ENCODE data around the gene CLMN. TPM values are rescaled to one million over a fixed set of nuclear protein-coding genes. Genes with fewer than 3 reads are reported as not detected.

CLMN gene
- total RNA-seq, 1 experiment from 2014 or later = 33.4 TPM

DNA sequence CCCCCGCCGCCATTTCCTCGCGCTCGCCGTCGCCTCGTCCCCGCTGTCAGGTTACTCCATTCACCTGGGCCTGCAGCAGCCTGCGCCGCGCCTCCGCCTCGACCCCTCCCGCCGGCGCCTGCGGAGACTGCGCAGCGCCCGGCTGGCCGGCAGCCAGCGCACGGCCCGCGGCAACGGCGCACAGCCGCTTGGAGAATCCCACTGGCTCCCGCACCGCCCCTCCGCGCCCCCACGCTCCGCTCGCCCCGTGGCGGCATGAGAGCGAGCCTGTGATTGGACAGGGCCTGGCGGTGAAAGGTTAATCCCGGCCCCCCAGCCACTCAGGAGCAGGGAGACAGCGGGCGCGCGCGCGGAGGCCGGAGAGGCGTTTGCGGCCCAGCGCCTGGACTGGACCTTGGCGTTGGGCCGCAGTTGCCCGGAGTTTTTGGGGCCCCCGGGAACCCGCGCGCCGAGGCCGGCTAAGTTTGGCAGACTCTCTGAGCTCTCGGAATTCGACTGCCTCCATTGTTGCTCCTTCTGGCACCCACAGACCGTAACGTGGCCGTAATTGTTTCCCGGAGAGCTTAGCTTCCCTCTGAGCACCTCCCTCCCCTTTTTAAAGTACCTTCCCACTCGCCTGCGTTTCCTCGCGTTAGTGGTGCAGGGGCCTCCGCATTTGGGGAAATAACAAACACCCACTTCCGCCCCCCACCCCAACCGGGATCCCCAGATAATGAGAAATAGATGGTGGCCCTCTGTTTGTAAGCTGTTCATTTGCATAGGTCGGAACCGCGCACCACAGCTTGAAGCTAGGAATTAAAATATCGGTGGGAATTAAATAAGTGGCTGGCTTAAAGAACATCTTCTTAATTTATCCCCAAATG is 162.2 kb downstream of the CLMN start, which contains the start of gene DICER1:
Gene DICER1, minus strand, starts transcription at position 203 of the 863 bp plus-strand sequence. CDS start 24,071 bp downstream, outside the sequence.
- Histone ChIP-seq H3K9me3 (ENCODE audit: control insufficient read depth in 1 of 2, insufficient read depth in 1 of 2, low read depth in 1 of 2, low read length in 2 of 2) (no peaks in the 10 kb centered on the region), H4K20me1 (ENCODE audit: insufficient read depth) (no peaks in the 10 kb centered on the region), H3K9me2 (ENCODE audit: insufficient read depth) (no peaks in the 10 kb centered on the region), H3K27ac (ENCODE audit: low read depth, low read length) (peak within 1 kb of the TSS; percentile 88), H3K27me3 (ENCODE audit: insufficient read depth, low read length) (no peaks in the 10 kb centered on the region), H3K9ac (ENCODE audit: low read length) (peak within 1 kb of the TSS; percentile 88), H3K4me3 (replicated peaks in 1 of 2; ENCODE audit: low read depth in 1 of 2, low read length in 2 of 2) (peak within 1 kb of the TSS; percentile 74 to 86), H2AFZ (ENCODE audit: low read depth, low read length, poor library complexity, severe bottlenecking) (peak within 1 kb of the TSS; percentile 75), H3K79me2 (ENCODE audit: insufficient read depth, low read length) (peaks cover 43% of the 10 kb centered on the region), H3K36me3 (ENCODE audit: control insufficient read depth in 1 of 2, insufficient read depth in 2 of 2, low read length in 2 of 2) (no peaks in the 10 kb centered on the region), H3K4me1 (ENCODE audit: control insufficient read depth in 1 of 2, insufficient read depth in 2 of 2, low read length in 2 of 2) (peaks cover 10 to 21% of the 10 kb centered on the region in 2 experiments; a peak in 3 of 4 replicates), H3K4me2 (ENCODE audit: low read length) (peak within 1 kb of the TSS; percentile 88)
- DNase-seq (ENCODE audit: low read depth, low spot score) = peak; percentile 83
- ChIA-PET RAD21 (ENCODE audit: low non-redundant PET in 1 of 2, low total read pairs in 2 of 2, uncharacterized antibody in 2 of 2, unreplicated experiment in 2 of 2) (interaction anchor here in 1 of 2 experiments (1.2 kb wide), 1 partner anchor 8 kb away, joined by 3 read pairs; no protein-coding TSS in a partner anchor), POLR2A (no interaction called here), CTCF (no interaction called here)
- ATAC-seq = peak; percentile 87
- BruUV-seq (replicated peaks) = TSS peak; percentile 69
- intact Hi-C loops (cut with micrococcal nuclease) = loop anchor here (10.0 kb wide), 1 partner anchor 377 kb away; the partner anchor contains the start of gene GLRX5
- TF ChIP-seq EZH2 (IDR thresholded peaks at IDR 0.05) (no peak), POLR2A (IDR thresholded peaks at IDR 0.05; ENCODE audit: borderline replicate concordance, extremely low read depth, insufficient read depth, insufficient read length) (peak; percentile 47), EGR1 (IDR thresholded peaks at IDR 0.05; ENCODE audit: low read depth) (peak; percentile 81), JUND (IDR thresholded peaks at IDR 0.05) (no peak), SRF (IDR thresholded peaks at IDR 0.05; ENCODE audit: low read depth) (no peak), SP1 (IDR thresholded peaks at IDR 0.05; ENCODE audit: low read depth) (peak; percentile 95), FOSL1 (IDR thresholded peaks at IDR 0.05; ENCODE audit: low read depth) (no peak), CBX3 (IDR thresholded peaks at IDR 0.05; ENCODE audit: low read depth) (no peak), SIN3A (IDR thresholded peaks at IDR 0.05; ENCODE audit: low read depth) (0 out of 2 replicates have a peak, but pooled peaks have one; percentile 45), TCF7L2 (IDR thresholded peaks at IDR 0.05; ENCODE audit: borderline replicate concordance, extremely low read depth, insufficient read depth, insufficient read length) (no peak), ZFX (IDR thresholded peaks at IDR 0.05) (peak; percentile 96), POLR2AphosphoS5 (IDR thresholded peaks at IDR 0.05; ENCODE audit: low read depth, low read length) (peak; percentile 81), ZNF274 (IDR thresholded peaks at IDR 0.05; ENCODE audit: low read depth, low read length) (no peak), CEBPB (IDR thresholded peaks at IDR 0.05; ENCODE audit: low read depth) (no peak), EZH2phosphoT487 (IDR thresholded peaks at IDR 0.05; ENCODE audit: borderline replicate concordance) (no peak), YY1 (IDR thresholded peaks at IDR 0.05; ENCODE audit: extremely low read depth, insufficient replicate concordance, low read depth, low read length) (peak; percentile 81), ELF1 (IDR thresholded peaks at IDR 0.05; ENCODE audit: borderline replicate concordance, low read depth) (no peak)
- TF ChIP-seq, protein P1, sequence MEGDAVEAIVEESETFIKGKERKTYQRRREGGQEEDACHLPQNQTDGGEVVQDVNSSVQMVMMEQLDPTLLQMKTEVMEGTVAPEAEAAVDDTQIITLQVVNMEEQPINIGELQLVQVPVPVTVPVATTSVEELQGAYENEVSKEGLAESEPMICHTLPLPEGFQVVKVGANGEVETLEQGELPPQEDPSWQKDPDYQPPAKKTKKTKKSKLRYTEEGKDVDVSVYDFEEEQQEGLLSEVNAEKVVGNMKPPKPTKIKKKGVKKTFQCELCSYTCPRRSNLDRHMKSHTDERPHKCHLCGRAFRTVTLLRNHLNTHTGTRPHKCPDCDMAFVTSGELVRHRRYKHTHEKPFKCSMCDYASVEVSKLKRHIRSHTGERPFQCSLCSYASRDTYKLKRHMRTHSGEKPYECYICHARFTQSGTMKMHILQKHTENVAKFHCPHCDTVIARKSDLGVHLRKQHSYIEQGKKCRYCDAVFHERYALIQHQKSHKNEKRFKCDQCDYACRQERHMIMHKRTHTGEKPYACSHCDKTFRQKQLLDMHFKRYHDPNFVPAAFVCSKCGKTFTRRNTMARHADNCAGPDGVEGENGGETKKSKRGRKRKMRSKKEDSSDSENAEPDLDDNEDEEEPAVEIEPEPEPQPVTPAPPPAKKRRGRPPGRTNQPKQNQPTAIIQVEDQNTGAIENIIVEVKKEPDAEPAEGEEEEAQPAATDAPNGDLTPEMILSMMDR (IDR thresholded peaks at IDR 0.05 in 2 of 3, conservative IDR thresholded peaks at IDR 0.05 in 1 of 3; ENCODE audit: borderline replicate concordance in 1 of 3, insufficient read depth in 1 of 3, low read depth in 2 of 3, low read length in 2 of 3) = no peak
- TF ChIP-seq, protein P2, sequence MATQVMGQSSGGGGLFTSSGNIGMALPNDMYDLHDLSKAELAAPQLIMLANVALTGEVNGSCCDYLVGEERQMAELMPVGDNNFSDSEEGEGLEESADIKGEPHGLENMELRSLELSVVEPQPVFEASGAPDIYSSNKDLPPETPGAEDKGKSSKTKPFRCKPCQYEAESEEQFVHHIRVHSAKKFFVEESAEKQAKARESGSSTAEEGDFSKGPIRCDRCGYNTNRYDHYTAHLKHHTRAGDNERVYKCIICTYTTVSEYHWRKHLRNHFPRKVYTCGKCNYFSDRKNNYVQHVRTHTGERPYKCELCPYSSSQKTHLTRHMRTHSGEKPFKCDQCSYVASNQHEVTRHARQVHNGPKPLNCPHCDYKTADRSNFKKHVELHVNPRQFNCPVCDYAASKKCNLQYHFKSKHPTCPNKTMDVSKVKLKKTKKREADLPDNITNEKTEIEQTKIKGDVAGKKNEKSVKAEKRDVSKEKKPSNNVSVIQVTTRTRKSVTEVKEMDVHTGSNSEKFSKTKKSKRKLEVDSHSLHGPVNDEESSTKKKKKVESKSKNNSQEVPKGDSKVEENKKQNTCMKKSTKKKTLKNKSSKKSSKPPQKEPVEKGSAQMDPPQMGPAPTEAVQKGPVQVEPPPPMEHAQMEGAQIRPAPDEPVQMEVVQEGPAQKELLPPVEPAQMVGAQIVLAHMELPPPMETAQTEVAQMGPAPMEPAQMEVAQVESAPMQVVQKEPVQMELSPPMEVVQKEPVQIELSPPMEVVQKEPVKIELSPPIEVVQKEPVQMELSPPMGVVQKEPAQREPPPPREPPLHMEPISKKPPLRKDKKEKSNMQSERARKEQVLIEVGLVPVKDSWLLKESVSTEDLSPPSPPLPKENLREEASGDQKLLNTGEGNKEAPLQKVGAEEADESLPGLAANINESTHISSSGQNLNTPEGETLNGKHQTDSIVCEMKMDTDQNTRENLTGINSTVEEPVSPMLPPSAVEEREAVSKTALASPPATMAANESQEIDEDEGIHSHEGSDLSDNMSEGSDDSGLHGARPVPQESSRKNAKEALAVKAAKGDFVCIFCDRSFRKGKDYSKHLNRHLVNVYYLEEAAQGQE (IDR thresholded peaks at IDR 0.05; ENCODE audit: low read depth) = no peak
- TF ChIP-seq, protein P3, sequence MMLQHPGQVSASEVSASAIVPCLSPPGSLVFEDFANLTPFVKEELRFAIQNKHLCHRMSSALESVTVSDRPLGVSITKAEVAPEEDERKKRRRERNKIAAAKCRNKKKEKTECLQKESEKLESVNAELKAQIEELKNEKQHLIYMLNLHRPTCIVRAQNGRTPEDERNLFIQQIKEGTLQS (IDR thresholded peaks at IDR 0.05) = no peak
- TF ChIP-seq, protein P4, sequence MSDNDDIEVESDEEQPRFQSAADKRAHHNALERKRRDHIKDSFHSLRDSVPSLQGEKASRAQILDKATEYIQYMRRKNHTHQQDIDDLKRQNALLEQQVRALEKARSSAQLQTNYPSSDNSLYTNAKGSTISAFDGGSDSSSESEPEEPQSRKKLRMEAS (IDR thresholded peaks at IDR 0.05) = peak; percentile 81
